Measurements from ENCODE around the gene RNLS. TPM values are rescaled to one million over a fixed set of nuclear protein-coding genes. Genes with fewer than 3 reads are reported as not detected.

RNLS gene
- total and polyA plus RNA-seq, 2 of the 8 experiments (the other 6 are each of a cell fraction or from before 2014, with no cell fraction given) = 7.5 to 12.7 TPM

- H2AFZ ChIP-seq (ENCODE audit: low read length) = no peak overlapping the region
- no peak overlapping the region for H2BK12ac ChIP-seq (ENCODE audit: low read depth, low read length)
- H3K4me1 ChIP-seq (replicated peaks in 1 of 4; ENCODE audit: control insufficient read depth in 3 of 4, insufficient read depth in 4 of 4, low read length in 3 of 4) = no peaks in the 10 kb centered on the region
- H3K14ac ChIP-seq (ENCODE audit: insufficient read length) = no peak overlapping the region
- H3K4me2 ChIP-seq (ENCODE audit: insufficient read depth in 1 of 2, low read depth in 2 of 2, low read length in 2 of 2) = no peak overlapping the region
- H3K4me3 ChIP-seq (ENCODE audit: extremely low read depth in 1 of 4, insufficient read depth in 2 of 4, low read depth in 3 of 4, low read length in 4 of 4) = no peak overlapping the region
- no peak for FAIRE-seq
- H2BK20ac ChIP-seq (ENCODE audit: low read length) = no peak overlapping the region
- H3K79me1 ChIP-seq (ENCODE audit: low read depth, low read length) = no peaks in the 10 kb centered on the region
- H4K20me1 ChIP-seq (replicated peaks in 1 of 2; ENCODE audit: control insufficient read depth in 1 of 2, insufficient read depth in 2 of 2, low read length in 2 of 2) = peaks cover 0 to 1% of the 10 kb centered on the region in 2 experiments
- no peaks in the 10 kb centered on the region for H3K27me3 ChIP-seq (replicated peaks in 1 of 4; ENCODE audit: control insufficient read depth in 3 of 4, extremely low read depth in 1 of 4, insufficient read depth in 3 of 4, low read length in 3 of 4)
- no peak overlapping the region for H3K18ac ChIP-seq (ENCODE audit: extremely low read depth, low read length)
- no peak overlapping the region for H3K23ac ChIP-seq (ENCODE audit: insufficient read length)
- no peak overlapping the region for H2BK120ac ChIP-seq (replicated peaks; ENCODE audit: low read depth, low read length)
- no peak overlapping the region for H3K56ac ChIP-seq (replicated peaks; ENCODE audit: insufficient read length, low read depth, low read length)
- no peaks in the 10 kb centered on the region for H3K79me2 ChIP-seq (ENCODE audit: control insufficient read depth in 1 of 2, insufficient read depth in 2 of 2, low read length in 2 of 2)
- H4K5ac ChIP-seq (ENCODE audit: insufficient read length, low read depth, low read length) = no peak overlapping the region
- H3K23me2 ChIP-seq (ENCODE audit: low read depth, low read length) = no peaks in the 10 kb centered on the region
- TF ChIP-seq, protein P1, sequence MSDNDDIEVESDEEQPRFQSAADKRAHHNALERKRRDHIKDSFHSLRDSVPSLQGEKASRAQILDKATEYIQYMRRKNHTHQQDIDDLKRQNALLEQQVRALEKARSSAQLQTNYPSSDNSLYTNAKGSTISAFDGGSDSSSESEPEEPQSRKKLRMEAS (IDR thresholded peaks at IDR 0.05) = no peak
- TF ChIP-seq SAP30 (IDR thresholded peaks at IDR 0.05; ENCODE audit: insufficient read depth, insufficient replicate concordance, low read length) (no peak), SP1 (IDR thresholded peaks at IDR 0.05; ENCODE audit: low read depth, low read length) (no peak), POU5F1 (IDR thresholded peaks at IDR 0.05; ENCODE audit: low read depth, low read length) (no peak), TCF12 (IDR thresholded peaks at IDR 0.05; ENCODE audit: low read depth, low read length) (no peak), CEBPB (IDR thresholded peaks at IDR 0.05; ENCODE audit: low read depth, low read length) (no peak)
- TF ChIP-seq, protein P2, sequence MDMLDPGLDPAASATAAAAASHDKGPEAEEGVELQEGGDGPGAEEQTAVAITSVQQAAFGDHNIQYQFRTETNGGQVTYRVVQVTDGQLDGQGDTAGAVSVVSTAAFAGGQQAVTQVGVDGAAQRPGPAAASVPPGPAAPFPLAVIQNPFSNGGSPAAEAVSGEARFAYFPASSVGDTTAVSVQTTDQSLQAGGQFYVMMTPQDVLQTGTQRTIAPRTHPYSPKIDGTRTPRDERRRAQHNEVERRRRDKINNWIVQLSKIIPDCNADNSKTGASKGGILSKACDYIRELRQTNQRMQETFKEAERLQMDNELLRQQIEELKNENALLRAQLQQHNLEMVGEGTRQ (IDR thresholded peaks at IDR 0.05; ENCODE audit: low read length) = no peak
- TF ChIP-seq, protein P3, sequence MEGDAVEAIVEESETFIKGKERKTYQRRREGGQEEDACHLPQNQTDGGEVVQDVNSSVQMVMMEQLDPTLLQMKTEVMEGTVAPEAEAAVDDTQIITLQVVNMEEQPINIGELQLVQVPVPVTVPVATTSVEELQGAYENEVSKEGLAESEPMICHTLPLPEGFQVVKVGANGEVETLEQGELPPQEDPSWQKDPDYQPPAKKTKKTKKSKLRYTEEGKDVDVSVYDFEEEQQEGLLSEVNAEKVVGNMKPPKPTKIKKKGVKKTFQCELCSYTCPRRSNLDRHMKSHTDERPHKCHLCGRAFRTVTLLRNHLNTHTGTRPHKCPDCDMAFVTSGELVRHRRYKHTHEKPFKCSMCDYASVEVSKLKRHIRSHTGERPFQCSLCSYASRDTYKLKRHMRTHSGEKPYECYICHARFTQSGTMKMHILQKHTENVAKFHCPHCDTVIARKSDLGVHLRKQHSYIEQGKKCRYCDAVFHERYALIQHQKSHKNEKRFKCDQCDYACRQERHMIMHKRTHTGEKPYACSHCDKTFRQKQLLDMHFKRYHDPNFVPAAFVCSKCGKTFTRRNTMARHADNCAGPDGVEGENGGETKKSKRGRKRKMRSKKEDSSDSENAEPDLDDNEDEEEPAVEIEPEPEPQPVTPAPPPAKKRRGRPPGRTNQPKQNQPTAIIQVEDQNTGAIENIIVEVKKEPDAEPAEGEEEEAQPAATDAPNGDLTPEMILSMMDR (IDR thresholded peaks at IDR 0.05; ENCODE audit: control extremely low read depth in 1 of 3, insufficient read depth in 1 of 3, low read depth in 1 of 3, low read length in 3 of 3) = no peak
- no peak overlapping the region for H3K4ac ChIP-seq (replicated peaks; ENCODE audit: insufficient read length, low read depth, low read length)
- no peak overlapping the region for H4K8ac ChIP-seq (ENCODE audit: extremely low read depth, insufficient read depth, low read length)
- peaks cover 0 to 8% of the 10 kb centered on the region in 2 experiments; a peak in 1 of 4 replicates for H3K9me3 ChIP-seq (ENCODE audit: insufficient read depth in 2 of 2, low read depth in 1 of 2, low read length in 1 of 2)
- no peak for DNase-seq (ENCODE audit: low read depth in 1 of 2, low spot score in 2 of 2)
- H3K36me3 ChIP-seq (ENCODE audit: control insufficient read depth in 2 of 4, insufficient read depth in 4 of 4, low read length in 3 of 4) = no peaks in the 10 kb centered on the region; a peak in 2 of 8 replicates
- no peak overlapping the region for H2BK5ac ChIP-seq (ENCODE audit: low read depth, low read length)
- H3K27ac ChIP-seq (ENCODE audit: low read depth, low read length) = no peak overlapping the region
- H3K9ac ChIP-seq (replicated peaks in 1 of 4; ENCODE audit: extremely low read depth in 1 of 4, low read depth in 3 of 4, low read length in 3 of 4) = no peak overlapping the region
- POLR2A ChIA-PET (ENCODE audit: partially characterized antibody) = no interaction called here
- CTCF ChIA-PET (ENCODE audit: partially characterized antibody) = interaction anchor here (1.0 kb wide), 1 partner anchor 55 kb away, joined by 3 read pairs; no protein-coding TSS in a partner anchor
- no peak overlapping the region for H2AK5ac ChIP-seq (ENCODE audit: low read depth, low read length)
- H4K91ac ChIP-seq (replicated peaks; ENCODE audit: insufficient read length, low read length) = no peak overlapping the region
- H2BK15ac ChIP-seq (ENCODE audit: low read length) = no peak overlapping the region
These were observed 187.4 kb downstream of the RNLS start for GRCh38 chr10:88395677-88396076.
